GM19238 (cell line): ENCODE data around the gene MTG1.
"Not testable (repeated sequence)": the region's sequence is repeated elsewhere in the genome, so short reads cannot be mapped to it uniquely, and the experiment has no call there.

ENCODE experiments used
- DNase-seq: peaks from one replicate; pipeline ENCODE4 v3.0.0; 2011; ENCODE audit warnings: low spot score; ENCODE audit not compliant: insufficient read length

The MTG1 gene

GRCh38 chr10:133399123-133399601 lies 5.2 kb downstream of the MTG1 start:
- DNase-seq, result no peak

- no peak for DNase-seq
Measured at GRCh38 chr10:133400624-133401424, 6.9 kb downstream of the MTG1 start.

- DNase-seq, result no peak
Measured at GRCh38 chr10:133401500-133401899, 7.5 kb downstream of the MTG1 start.

- no peak for DNase-seq
Measured at GRCh38 chr10:133401981-133402725, 8.2 kb downstream of the MTG1 start.

- no peak for DNase-seq
Measured at GRCh38 chr10:133403359-133403758, 9.4 kb downstream of the MTG1 start.

GRCh38 chr10:133403784-133404183 lies 9.8 kb downstream of the MTG1 start:
- DNase-seq, result no peak

- no peak for DNase-seq
Measured at GRCh38 chr10:133405272-133405671, 11.3 kb downstream of the MTG1 start.

GRCh38 chr10:133405844-133406527 lies 12.0 kb downstream of the MTG1 start:
- DNase-seq, result no peak

- no peak for DNase-seq
Measured at GRCh38 chr10:133411523-133412380, 17.8 kb downstream of the MTG1 start.

- no peak for DNase-seq
Measured at GRCh38 chr10:133412381-133412711, 18.4 kb downstream of the MTG1 start.

GRCh38 chr10:133414401-133414800 lies 20.4 kb downstream of the MTG1 start:
- not testable (repeated sequence) for DNase-seq

- no peak for DNase-seq
Measured at GRCh38 chr10:133415752-133416151, 21.8 kb downstream of the MTG1 start.

GRCh38 chr10:133418289-133418993 lies 24.5 kb downstream of the MTG1 start:
- DNase-seq, result no peak

- DNase-seq, result no peak
Measured at GRCh38 chr10:133419211-133419950, 25.4 kb downstream of the MTG1 start.

- no peak for DNase-seq
Measured at GRCh38 chr10:133420028-133420427, 26.1 kb downstream of the MTG1 start.

GRCh38 chr10:133420579-133420978 lies 26.6 kb downstream of the MTG1 start:
- DNase-seq, result no peak

- DNase-seq, result no peak
Measured at GRCh38 chr10:133421336-133422222, 27.6 kb downstream of the MTG1 start.

- DNase-seq, result no peak
Measured at GRCh38 chr10:133422223-133422806, 28.4 kb downstream of the MTG1 start.
